SW 1271 (cell line): ENCODE data around the gene ADCY9.
"Not testable (repeated sequence)": the region's sequence is repeated elsewhere in the genome, so short reads cannot be mapped to it uniquely, and the experiment has no call there.

Source experiments
- DNase-seq, 2 experiments: peaks; one replicate each; lab custom pipeline; 2025; lab: John Stamatoyannopoulos, UW

The ADCY9 gene

GRCh38 chr16:3974751-3975150 is 141.5 kb downstream of the ADCY9 start:
- DNase-seq: no peak

DNA sequence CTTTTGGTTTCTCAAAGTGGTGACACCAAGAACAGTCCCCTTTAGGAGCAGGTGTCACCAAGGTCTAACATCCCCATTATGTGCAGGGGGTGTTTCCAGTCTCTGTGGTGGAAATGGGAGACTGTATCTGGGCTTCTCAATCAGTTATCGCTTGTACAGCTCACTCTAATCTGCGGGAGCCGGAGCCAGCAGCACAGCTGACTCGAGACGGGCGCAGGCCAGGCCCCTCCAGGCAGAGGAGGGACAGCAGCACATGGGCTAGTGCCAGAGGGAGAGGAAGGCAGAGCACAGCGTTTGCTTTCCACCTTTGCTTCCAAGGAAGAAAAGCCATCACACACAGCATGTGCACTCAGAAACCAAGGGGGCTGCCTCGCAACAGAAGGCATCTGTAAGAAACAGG is 144.5 kb downstream of the ADCY9 start:
- no peak for DNase-seq

- no peak for DNase-seq
Observed at GRCh38 chr16:3971261-3971660, 145.0 kb downstream of the ADCY9 start.

GRCh38 chr16:3968551-3968950 is 147.7 kb downstream of the ADCY9 start:
- no peak for DNase-seq

GRCh38 chr16:3966681-3967080 is 149.6 kb downstream of the ADCY9 start:
- no peak for DNase-seq

DNA sequence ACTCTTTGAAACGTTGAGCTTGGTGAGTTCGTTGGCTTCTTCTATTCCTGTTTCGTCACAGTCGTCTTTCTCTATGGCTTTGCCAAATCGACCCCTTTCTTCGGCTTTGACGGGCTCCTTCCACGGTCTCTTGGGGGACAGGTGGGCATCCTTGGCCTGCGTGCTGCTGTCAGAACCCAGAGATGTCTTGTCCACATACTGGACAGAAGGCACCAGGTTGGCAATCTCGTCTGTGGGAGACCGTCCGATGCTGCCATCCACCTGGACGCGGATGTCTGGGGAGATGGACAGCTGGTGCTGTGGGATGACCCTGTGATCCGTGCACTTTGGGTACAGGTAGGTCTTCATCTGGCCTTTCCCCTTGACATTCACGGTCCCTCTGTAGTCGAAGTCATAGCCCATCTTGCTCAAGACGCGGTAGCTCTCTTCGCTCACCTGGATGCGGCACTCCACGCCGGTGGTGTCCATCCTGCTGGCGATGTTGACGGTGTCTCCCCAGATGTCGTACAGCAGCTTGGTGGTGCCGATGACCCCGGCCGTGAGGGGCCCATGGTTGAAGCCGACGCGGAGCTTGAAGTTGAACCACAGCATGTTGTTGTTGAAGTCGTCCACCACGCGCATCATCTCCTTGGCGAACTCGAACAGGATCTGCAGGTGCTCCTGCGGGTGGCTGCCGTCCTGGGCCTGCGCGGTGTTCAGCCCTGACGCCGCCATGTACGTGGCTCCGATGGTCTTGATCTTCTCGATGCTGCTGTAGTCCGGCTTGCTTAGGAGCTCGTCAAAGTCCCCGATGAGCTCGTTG is 150.3 kb downstream of the ADCY9 start:
- DNase-seq: no peak

GRCh38 chr16:3965306-3965705 is 150.9 kb downstream of the ADCY9 start:
- DNase-seq: no peak

DNA sequence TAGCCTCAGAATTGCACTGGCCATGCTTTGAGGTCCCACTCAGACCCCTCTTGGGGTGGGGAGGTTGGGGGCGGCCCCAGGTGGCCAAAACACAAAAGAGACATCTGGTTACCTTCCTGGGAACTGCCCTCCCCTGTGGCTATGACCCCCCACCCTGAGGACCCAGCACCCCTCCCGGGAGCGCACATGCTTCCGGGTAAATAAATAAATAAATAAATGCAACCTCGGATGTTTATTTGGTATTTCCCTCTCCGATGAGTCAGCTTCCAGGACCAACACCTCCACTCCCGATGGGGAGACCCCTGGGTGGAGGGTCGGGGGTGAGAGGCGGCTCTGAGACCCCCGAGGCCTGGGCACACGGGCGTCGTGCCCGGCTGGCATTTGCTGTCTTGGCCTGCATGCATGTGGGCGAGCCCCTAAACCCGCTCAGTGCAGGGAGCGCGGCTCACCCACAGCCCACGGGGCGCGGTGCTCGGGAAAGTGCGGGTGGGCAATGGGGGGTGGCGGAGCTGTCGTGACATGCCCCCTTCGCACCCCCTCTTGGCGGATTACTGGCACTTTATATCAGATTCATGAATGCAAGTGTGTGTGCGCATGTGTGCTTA is 151.5 kb downstream of the ADCY9 start:
- DNase-seq: no peak

GRCh38 chr16:3963886-3964685 is 152.2 kb downstream of the ADCY9 start:
- no peak for DNase-seq

DNA sequence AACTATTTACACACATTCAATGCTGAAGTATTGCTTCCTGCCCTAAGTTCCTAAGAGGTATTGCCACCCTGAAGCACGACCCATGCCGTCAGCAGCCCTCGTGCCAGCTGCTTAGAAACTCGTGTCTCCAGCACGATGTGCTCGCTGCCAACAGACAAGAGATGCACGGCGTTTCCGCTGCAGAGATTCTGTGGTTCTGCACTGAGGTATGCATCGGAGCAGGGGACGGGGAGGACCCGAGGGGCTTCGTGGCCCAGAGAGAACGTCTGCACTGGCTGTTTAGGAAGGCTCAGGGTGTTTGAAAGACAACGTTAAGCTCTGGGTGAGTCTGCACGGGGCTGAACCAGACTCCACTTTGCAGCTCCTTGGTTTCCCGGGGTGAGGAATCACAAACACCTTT is 153.0 kb downstream of the ADCY9 start:
- no peak for DNase-seq

DNA sequence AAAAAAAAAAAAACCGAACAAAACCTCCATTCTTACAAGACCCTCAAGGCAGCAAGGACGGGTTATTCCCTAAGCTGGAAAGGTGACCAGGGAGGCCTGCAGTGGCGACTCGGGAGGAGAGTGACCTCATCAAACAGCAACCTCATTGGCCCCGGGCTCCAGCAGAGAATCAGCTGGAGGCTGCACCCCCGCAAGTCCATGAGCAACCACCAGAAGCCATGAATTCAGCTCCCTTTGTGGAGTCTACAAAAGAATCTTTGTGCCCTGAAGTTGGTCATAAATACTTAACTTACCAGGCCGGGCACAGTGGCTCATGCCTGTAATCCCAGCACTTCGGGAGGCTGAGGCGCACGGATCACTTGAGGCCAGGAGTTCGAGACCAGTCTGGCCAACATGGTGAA is 154.8 kb downstream of the ADCY9 start:
- DNase-seq: no peak

- DNase-seq: not testable (repeated sequence)
Observed at GRCh38 chr16:3959926-3960590, 156.2 kb downstream of the ADCY9 start.

DNA sequence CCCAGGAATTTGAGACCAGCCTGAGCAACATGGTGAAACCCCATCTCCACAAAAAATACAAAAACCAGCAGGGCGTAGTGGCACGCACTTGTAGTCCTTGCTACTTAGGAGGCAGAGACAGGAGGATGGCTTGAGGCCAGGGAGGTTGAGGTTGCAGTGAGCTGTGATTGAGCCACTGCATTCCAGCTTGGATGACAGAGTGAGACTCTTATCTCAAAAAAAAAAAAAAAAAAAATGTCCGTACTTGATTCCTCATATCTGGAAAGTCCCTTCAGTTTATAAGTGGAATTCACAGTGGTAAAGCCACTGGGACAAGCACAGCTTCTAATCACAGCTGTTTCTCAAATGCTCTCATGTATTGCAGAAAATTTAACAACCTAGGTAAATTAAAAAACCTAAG is 157.1 kb downstream of the ADCY9 start:
- DNase-seq: peak in 1 of 2 experiments; percentile 10

DNA sequence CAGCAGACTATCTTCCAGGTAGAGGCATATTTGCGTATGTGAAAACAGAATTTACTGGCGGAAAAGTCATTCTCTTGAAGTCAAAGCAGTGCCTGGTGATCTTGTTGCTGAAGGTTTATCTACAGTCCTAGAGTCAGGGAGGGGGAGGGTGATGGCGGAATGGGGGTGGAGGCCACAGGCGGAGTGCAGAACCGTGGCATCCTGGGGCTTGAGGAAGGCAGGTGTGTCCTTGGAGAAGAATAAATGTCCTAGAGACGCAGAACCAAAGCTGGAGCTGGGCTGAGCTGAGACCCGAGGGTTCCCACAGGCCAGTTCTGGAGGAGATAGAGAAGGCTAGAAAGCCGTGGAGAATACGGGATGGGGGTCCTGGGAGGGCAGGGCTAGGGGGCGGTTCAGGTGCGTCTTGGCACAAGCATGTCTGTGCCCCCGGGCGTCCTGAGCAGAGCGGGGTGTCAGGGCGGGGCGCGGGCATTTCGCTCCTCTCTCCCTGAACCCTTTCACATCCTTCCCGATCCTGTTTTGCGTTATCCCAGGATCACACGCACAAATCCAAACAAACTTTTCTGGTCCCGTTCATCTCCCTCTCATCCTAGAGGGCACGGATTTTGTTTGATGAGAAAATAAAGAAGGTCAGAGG is 158.8 kb downstream of the ADCY9 start:
- DNase-seq: no peak

GRCh38 chr16:3954411-3954921 is 161.8 kb downstream of the ADCY9 start:
- DNase-seq: no peak

GRCh38 chr16:3953728-3954410 is 162.4 kb downstream of the ADCY9 start:
- DNase-seq: no peak

DNA sequence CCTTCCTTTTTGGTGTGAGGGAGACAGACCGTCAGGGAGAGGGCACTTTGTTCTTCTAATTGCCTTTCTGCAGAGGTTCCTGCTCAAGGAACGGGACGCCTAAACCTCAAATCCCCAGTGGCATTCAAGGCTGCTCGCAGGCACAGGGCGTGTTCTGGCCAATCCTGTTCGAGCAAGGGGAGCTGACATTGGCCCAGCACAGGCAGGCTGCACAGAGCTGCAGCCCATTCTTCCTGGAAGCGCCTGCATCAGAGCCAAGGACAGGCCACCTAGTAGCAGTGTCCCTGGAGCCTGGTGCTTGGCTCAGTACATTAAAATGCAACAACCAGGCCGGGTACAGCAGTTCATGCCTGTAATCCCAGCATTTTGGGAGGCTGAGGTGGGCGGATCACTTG is 163.5 kb downstream of the ADCY9 start:
- no peak for DNase-seq

- DNase-seq: no peak
Observed at GRCh38 chr16:3951861-3952736, 164.1 kb downstream of the ADCY9 start.

DNA sequence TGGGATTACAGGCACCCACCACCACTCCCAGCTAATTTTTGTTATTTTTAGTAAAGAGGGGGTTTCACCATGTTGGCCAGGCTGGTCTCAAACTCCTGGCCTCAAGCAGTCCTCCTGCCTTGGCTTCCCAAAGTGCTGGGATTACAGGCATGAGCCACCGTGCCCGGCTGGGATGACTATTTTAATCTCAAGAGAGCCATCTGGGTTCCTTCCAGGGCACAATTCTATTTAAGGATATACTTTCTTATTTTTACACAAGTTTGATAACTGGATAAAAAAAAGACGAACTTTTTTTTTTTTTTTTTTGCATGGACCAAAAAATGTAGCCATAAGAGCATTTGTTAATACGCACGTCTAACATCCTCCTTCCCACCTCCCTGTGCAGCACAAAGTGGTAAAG is 164.9 kb downstream of the ADCY9 start:
- DNase-seq: not testable (repeated sequence)
